Suprapubic skin (tissue), 3 donors: ENCODE measurements around the gene AQP9.

ENCODE experiments used
- POLR2A ChIP-seq, 2 donors: fragments of 450-650 bp; IDR thresholded peaks; one replicate each; pipeline ENCODE4 v1.6.1; 2017; ENCODE audit warnings: antibody characterized with exemption in 2 of 2, mild to moderate bottlenecking in 2 of 2, moderate library complexity in 2 of 2
- TF ChIP-seq, protein P1 (sequence below), 2 donors: fragments of 200-600 bp in 1 of 2; fragments of 450-650 bp in 1 of 2; sonication (generic) in 1 of 2; IDR thresholded peaks; one replicate each; pipeline ENCODE4 v1.5.1; 2016 to 2019; ENCODE audit warnings: antibody characterized with exemption in 2 of 2, mild to moderate bottlenecking in 1 of 2, moderate library complexity in 1 of 2

DNA sequence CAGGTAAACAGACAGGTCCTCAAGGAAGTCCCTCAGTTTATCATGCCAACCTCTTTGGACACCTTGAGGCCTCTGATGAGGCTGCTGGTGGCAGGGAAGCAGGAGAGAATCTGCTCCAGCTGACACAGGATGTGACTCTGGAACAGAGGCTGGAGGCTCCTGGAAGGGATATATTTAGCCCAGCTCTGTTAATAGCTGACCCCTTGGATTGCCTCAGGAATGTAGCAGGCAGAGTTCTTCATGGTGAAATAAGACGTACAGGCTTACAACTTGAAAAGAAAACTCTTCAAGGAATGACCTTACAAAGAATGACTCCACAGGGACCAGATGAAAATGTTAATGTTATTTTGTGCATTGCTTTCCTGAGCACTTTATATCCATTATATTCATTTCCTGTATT lies 90.5 kb downstream of the AQP9 start:
- TF ChIP-seq, protein P1, sequence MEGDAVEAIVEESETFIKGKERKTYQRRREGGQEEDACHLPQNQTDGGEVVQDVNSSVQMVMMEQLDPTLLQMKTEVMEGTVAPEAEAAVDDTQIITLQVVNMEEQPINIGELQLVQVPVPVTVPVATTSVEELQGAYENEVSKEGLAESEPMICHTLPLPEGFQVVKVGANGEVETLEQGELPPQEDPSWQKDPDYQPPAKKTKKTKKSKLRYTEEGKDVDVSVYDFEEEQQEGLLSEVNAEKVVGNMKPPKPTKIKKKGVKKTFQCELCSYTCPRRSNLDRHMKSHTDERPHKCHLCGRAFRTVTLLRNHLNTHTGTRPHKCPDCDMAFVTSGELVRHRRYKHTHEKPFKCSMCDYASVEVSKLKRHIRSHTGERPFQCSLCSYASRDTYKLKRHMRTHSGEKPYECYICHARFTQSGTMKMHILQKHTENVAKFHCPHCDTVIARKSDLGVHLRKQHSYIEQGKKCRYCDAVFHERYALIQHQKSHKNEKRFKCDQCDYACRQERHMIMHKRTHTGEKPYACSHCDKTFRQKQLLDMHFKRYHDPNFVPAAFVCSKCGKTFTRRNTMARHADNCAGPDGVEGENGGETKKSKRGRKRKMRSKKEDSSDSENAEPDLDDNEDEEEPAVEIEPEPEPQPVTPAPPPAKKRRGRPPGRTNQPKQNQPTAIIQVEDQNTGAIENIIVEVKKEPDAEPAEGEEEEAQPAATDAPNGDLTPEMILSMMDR (IDR thresholded peaks at IDR 0.05), result no peak
- no peak for TF ChIP-seq POLR2A (IDR thresholded peaks at IDR 0.05)
